Lower leg skin (tissue), 4 donors: Measurements from ENCODE around the gene OGFR. TPM values are rescaled to one million over a fixed set of nuclear protein-coding genes. Genes with fewer than 3 reads are reported as not detected.

Source experiments
- DNase-seq, 2 donors: peaks; one replicate each; pipeline ENCODE4 v3.0.0-alpha.2; 2019; ENCODE audit warnings: low spot score in 2 of 2
- H3K4me3 ChIP-seq: fragments of 200-600 bp; sonication (generic); 2 replicates; pipeline ENCODE4 v1.5.1; 2017; ENCODE audit warnings: mild to moderate bottlenecking, low read depth; ENCODE audit not compliant: poor library complexity, severe bottlenecking
- CTCF ChIP-seq, 3 donors: fragments of 450-650 bp; IDR thresholded peaks; one replicate each; pipeline ENCODE4 v1.5.1; 2016; ENCODE audit warnings: antibody characterized with exemption in 3 of 3, mild to moderate bottlenecking in 3 of 3, moderate library complexity in 2 of 3
- POLR2A ChIP-seq, 2 donors: fragments of 450-650 bp; IDR thresholded peaks; one replicate each; pipeline ENCODE4 v1.6.1; 2016 to 2017; ENCODE audit warnings: antibody characterized with exemption in 2 of 2, mild to moderate bottlenecking in 1 of 2, moderate library complexity in 1 of 2
- WGBS, 2 donors: methylation state at CpG; one replicate each; pipeline ENCODE4 v1.1.5; 2018; 5-methylcytosine and 5-hydroxymethylcytosine counted together
- intact Hi-C: fragments of 100-400 bp; cut with DNase I; formaldehyde crosslinking; loops from one replicate; pipeline ENCODE4 v1.15.0; 2023; ENCODE audit warnings: low total_unique reads
- total RNA-seq, 4 donors: library from RNA; depleted of rRNA; stranded (reverse); fragments of >200 nt; gene quantifications; one replicate each; pipeline ENCODE4 v1.1.0, GENCODE V29; 2016

The OGFR gene
- total RNA-seq, 4 donors from 2014 or later, result 50.3 to 76.9 (median 58.5) TPM

- WGBS, 2 donors, result 78 to 81% methylated on average over 45 of the region's 45 CpGs
- no peak for DNase-seq
- intact Hi-C loops, result no loop called here
- TF ChIP-seq CTCF (IDR thresholded peaks at IDR 0.05), result no peak
- no peak for TF ChIP-seq POLR2A (IDR thresholded peaks at IDR 0.05)
- no peak overlapping the region for H3K4me3 ChIP-seq
Observed at GRCh38 chr20:62840244-62841197, 35.9 kb downstream of the OGFR start.

- intact Hi-C loops, result no loop called here
Observed at GRCh38 chr20:62841705-62842212, 37.1 kb downstream of the OGFR start.

GRCh38 chr20:62843656-62844055, 39.0 kb downstream of the OGFR start:
- intact Hi-C loops, result no loop called here
- DNase-seq, result no peak
- no peak overlapping the region for H3K4me3 ChIP-seq
- 89 to 93% methylated on average over 10 of the region's 10 CpGs for WGBS, 2 donors
- TF ChIP-seq POLR2A (IDR thresholded peaks at IDR 0.05) (no peak), CTCF (IDR thresholded peaks at IDR 0.05) (no peak)

More at GRCh38 chr20:62841705-62842212, 37.1 kb downstream of the OGFR start:
- no peak for DNase-seq
- no peak overlapping the region for H3K4me3 ChIP-seq
- TF ChIP-seq CTCF (IDR thresholded peaks at IDR 0.05), result no peak
- WGBS, 2 donors, result 85 to 88% methylated on average over 16 of the region's 16 CpGs

GRCh38 chr20:62844182-62844581, 39.5 kb downstream of the OGFR start:
- no peak for DNase-seq
- TF ChIP-seq CTCF (IDR thresholded peaks at IDR 0.05) (no peak), POLR2A (IDR thresholded peaks at IDR 0.05) (no peak)
- intact Hi-C loops, result no loop called here
- no peak overlapping the region for H3K4me3 ChIP-seq
- 93 to 98% methylated on average over 7 of the region's 7 CpGs for WGBS, 2 donors

GRCh38 chr20:62845416-62846160, 41.0 kb downstream of the OGFR start:
- H3K4me3 ChIP-seq, result no peak overlapping the region
- intact Hi-C loops, result no loop called here
- TF ChIP-seq POLR2A (IDR thresholded peaks at IDR 0.05) (no peak), CTCF (IDR thresholded peaks at IDR 0.05) (no peak)
- 89% methylated on average over 16 of the region's 16 CpGs for WGBS, 2 donors
- DNase-seq, result no peak
